ENCODE data around the gene ARRDC5. TPM values are rescaled to one million over a fixed set of nuclear protein-coding genes. Genes with fewer than 3 reads are reported as not detected.
"Not testable (repeated sequence)": the region's sequence is repeated elsewhere in the genome, so short reads cannot be mapped to it uniquely, and the experiment has no call there.

ARRDC5 gene
- total RNA-seq, 2 donors from 2014 or later: 0.39 TPM; not detected in 1

DNA sequence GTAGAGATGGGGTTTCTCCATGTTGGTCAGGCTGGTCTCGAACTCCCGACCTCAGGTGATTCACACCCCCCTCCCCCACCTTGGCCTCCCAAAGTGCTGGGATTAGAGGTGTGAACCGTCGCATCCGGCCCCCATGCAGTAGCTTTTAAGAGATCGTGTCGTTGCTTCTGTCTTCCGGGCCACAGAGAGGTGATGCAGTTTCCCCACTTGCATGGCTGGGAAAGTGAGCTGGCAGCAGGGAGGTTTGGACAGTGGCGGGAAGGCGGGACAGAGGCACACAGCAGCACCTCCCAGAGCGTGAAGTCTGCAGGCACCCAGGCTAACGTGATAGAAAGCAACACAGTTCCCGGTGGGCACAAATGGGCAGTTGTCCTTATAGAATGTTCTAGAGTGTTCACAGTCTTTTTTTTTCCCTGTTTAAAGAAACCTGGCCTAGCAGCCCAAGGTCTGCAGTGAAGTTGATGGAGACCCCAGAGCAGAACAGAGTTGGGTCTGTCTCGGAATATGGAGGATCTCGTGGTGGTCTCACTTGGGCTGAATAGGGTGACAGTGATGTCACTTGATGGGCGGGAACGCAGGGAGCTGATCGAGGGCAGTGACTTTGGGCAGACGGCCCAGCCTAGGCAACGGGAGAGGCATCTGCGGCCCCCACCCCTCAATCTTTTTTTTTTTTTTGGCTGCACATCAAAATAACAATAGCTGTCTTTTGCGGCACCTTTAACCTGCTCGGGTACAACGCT, 11.5 kb upstream of the ARRDC5 start:
- no peak for ATAC-seq
- peaks cover 59 to 73% of the 10 kb centered on the region in 2 donors for H3K36me3 Mint-ChIP-seq
- no peaks in the 10 kb centered on the region for H3K9me3 Mint-ChIP-seq
- DNase-seq (ENCODE audit: low spot score in 2 of 2): no peak
- H3K27ac Mint-ChIP-seq: peak overlapping the region; percentile 82 to 94

DNA sequence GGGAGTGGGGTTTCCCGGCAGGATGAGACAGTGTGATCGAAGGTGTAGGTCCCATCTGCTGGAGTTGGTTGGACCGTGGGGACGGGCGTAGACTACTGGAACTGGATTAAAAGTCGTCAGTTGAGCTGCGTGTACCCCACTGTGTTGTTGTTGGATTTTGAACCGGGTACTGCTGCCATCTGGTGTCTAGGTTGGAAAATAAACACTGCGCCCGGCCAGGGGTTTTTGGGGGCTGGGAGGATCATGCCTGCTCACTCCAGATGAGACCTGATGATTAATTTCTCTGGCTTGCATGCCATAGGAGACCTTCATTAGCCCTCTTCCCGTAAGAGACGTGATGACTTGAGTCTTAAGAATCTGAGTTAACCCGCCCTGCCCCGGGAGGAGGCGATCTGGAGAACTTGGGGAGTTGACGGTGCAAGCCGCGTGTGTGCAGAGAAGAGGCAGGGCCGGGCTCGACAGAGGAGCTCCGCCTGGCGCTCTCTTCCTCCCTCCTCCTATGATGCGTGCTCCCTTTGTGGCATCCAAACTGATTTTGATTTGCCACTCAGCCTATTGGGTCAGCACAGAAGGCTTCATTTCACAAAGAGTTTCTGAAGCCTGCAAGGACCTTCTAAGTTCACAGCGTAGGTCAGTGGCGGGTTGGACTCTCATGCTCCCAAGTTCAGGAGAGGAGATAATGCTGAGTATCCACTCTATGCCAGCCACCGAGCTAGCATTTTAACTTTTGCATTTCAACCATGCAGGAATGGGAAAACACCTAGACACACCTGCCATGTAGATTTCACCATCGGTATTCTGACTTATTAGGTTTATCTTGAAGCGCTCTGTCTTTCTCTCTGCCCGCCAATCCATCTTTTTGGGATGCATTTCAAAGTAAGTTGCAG, 9.3 kb upstream of the ARRDC5 start:
- Mint-ChIP-seq H3K27ac (peak overlapping the region; percentile 81 to 94), H3K9me3 (no peaks in the 10 kb centered on the region), H3K36me3 (peaks cover 59 to 65% of the 10 kb centered on the region in 2 donors)
- peak; percentile 19 to 57 for ATAC-seq
- DNase-seq (ENCODE audit: low spot score in 2 of 2): peak; percentile 70 to 82

DNA sequence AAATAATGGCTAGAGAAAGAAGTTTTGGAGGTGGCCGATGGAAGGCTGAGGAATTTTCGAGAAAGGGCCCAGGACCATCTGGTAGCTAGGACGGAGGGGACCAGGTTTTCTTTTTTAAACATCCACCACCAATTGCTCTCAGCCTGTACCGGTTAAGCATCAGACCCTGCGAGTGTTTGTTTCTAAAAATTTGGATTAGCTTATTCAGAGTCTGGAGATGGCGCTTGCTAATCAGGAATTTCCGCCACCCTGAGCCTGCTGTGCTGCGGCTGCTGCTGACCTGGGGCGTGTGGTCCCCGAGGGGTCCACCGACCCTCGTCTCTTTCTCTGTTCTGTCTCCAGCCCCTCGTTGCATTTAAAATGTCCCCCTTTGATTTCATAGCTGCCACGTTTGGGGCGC, 8.6 kb upstream of the ARRDC5 start:
- Mint-ChIP-seq H3K36me3 (peaks cover 53 to 58% of the 10 kb centered on the region in 2 donors), H3K27ac (peak overlapping the region; percentile 81 to 94), H3K9me3 (no peaks in the 10 kb centered on the region)
- DNase-seq (ENCODE audit: low spot score in 2 of 2) (no peak), ATAC-seq (no peak)

DNA sequence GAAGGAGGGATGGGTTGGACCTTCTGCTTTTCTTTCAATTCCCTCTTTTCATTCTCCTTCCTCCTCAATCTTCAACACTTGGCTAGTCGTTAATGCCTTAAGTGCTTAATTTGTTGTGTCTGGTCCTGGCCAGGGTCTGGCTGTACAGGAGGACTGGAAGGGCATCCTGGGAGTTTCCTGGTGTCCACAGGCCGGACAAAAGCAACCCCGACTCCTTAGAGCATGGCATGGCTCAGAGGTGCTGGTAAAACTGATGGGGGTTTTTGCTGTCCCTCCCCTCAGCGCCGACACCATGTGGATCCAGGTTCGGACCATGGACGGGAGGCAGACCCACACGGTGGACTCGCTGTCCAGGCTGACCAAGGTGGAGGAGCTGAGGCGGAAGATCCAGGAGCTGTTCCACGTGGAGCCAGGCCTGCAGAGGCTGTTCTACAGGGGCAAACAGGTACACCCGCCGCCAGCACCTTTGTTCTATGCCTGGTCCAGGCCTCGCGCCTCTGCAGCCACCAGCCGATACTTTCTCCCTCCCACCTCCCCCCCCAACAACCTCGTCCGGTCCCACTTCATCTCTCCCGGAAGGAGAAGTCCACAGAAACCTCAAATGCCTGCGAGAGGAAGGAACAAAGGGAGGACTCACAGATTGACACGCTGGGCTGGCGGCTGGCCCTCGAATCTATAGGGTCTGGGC, 8.0 kb upstream of the ARRDC5 start:
- Mint-ChIP-seq H3K36me3 (peaks cover 47 to 53% of the 10 kb centered on the region in 2 donors), H3K9me3 (no peaks in the 10 kb centered on the region), H3K27ac (peak overlapping the region; percentile 81 to 94)
- ATAC-seq (no peak), DNase-seq (ENCODE audit: low spot score in 2 of 2) (peak in 1 of 2 donors; percentile 27)

DNA sequence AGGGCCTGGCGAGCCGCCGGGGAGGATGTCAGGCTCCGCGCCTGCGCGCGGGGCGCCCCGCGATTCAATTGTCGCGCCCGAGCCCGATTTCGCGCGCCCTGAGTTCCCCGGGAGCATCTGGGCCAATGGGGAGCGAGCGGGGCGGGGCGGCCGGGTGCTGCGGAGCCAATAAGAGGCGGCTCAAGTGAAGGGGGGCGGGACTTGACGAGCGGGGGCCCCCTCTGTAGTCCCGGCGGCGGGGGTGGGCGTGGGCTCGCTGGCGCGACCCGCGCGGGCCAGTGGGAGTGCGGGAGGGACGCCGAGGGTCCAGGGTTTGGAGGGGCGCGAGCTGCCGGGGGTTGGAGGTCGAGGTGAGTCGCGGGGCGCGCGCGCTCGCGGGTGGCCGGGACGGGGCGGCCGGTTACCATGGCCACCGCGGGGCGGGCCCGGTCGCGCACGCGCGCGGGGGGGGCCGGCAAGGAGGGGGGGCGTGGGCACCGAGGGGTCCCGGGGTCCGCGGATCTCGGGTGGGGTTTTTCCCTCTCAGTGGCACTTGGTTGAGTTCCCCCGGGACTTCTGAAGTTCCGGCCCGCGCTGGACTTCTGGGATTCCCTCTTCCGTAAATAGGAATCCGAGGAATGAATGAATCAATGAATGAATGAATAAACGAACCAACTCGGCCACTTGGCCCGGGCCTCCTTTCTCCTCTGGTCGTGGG, 7.3 kb upstream of the ARRDC5 start:
- H3K36me3 Mint-ChIP-seq: peaks cover 41 to 47% of the 10 kb centered on the region in 2 donors
- H3K9me3 Mint-ChIP-seq: no peaks in the 10 kb centered on the region
- H3K27ac Mint-ChIP-seq: peak overlapping the region; percentile 81 to 85
- ATAC-seq (peak; percentile 79 to 82), DNase-seq (ENCODE audit: low spot score in 2 of 2) (peak; percentile 94 to 95)

DNA sequence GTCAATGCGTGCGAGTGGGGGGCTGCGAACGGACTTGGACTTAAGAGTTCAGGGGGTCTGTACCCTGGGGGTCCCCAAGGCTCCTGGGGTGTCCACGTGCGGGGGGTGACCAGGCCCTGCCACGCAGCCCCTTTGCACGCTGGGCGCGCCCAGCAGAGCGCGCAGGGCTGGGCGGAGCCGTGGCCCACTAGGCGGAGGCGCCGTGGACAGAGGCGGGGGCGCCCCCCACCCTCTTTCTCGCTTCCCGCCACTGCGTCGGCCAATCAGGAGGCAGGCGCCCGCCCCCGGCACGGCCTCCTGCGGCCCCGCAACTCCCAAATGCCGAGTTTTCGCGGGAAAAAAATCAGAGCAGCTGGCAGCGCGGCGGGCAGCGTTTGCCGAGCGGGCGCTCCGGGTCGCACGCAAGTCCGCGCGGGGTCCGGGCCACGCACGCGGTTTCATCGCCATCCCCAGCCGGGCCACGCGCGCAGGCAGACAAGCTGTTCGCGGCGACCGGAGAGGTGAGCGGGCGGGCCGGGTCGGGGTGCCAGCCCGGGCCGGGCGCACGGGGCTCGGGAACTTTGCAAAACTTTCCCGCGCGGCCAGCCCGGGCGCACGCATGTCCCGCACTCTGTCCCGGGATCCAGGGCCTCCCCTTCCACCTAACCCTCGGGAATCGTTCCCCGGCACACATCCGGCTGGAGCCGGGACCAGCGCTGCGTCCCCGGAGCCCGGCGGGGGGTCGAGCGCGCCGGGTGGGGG, 6.6 kb upstream of the ARRDC5 start, which contains the start of gene UHRF1:
UHRF1 (plus strand) TSS at position 346 of the 741 bp plus-strand sequence. CDS start 1,385 bp downstream, outside the sequence.
- peaks cover 34 to 41% of the 10 kb centered on the region in 2 donors for H3K36me3 Mint-ChIP-seq
- no peaks in the 10 kb centered on the region for H3K9me3 Mint-ChIP-seq

DNA sequence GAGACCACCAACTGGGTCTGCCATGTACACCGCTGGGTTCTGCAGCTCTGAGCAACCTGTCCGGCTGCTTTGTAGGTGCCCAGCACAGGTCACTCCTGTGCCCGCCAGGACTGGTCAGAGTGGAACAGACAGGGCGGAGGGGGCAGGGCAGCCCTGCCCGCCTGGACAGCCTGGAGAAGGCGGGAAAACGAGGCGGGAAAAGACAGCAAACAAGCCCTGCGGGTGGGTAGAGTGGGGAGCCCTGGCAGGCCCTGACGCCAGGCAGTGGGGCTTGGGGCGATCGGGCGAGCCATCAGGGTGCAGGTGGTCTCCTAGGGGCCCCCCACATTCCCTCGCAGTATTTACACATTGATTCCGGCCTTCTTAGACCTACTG, 6.1 kb upstream of the ARRDC5 start:
- Mint-ChIP-seq H3K9me3 (no peaks in the 10 kb centered on the region), H3K36me3 (peaks cover 29 to 35% of the 10 kb centered on the region in 2 donors), H3K27ac (no peak overlapping the region)
- DNase-seq (ENCODE audit: low spot score in 2 of 2): no peak
- ATAC-seq: no peak

More for the DNA sequence above, 6.6 kb upstream of the ARRDC5 start, which contains the start of gene UHRF1:
- ATAC-seq (peak; percentile 64 to 69), DNase-seq (ENCODE audit: low spot score in 2 of 2) (peak; percentile 75 to 84)
- peak within 1 kb of the TSS in 1 of 2 donors; percentile 85 for H3K27ac Mint-ChIP-seq

DNA sequence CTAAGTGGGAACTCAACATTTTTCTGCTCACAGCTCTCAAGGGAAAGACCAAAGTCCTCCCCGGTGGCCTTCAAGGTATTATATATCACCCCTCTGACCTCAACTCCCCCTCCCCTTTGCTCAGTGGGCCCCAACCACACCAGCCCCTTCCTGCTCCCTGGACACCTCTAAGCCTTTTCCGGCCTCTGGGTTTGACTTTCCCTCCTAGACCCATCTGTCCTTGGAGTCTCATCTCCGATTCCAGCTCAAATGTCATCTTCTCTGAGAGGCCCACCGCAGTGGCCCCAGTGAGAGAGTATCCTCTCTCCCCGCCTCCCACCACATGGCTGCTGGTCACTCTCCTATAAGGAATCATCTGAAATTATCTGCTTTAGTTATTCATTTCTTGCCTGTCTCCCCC, 5.7 kb upstream of the ARRDC5 start:
- H3K27ac Mint-ChIP-seq: no peak overlapping the region
- DNase-seq (ENCODE audit: low spot score in 2 of 2): no peak
- ATAC-seq: no peak
- no peaks in the 10 kb centered on the region for H3K9me3 Mint-ChIP-seq
- peaks cover 29 to 31% of the 10 kb centered on the region in 2 donors for H3K36me3 Mint-ChIP-seq

DNA sequence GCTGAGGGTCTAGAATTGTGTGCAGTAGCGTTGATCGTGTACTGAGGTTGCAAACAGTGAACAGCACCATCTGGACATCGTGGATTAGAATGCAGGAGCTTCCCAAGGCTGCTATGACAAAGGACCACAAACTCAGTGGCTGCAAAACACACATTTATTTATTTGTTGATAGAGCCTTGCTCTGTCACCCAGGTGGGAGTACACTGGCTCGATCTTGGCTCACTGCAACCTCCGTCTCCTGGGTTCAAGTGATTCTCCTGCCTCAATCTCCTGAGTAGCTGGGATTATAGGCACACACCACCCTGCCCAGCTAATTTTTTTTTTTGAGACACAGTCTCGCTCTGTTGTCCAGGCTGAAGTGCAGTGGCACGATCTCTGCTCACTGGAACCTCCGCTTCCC, 4.3 kb upstream of the ARRDC5 start:
- ATAC-seq (no peak), DNase-seq (ENCODE audit: low spot score in 2 of 2) (no peak)
- H3K27ac Mint-ChIP-seq: no peak overlapping the region
- no peaks in the 10 kb centered on the region for H3K9me3 Mint-ChIP-seq
- peaks cover 16 to 17% of the 10 kb centered on the region in 2 donors for H3K36me3 Mint-ChIP-seq

DNA sequence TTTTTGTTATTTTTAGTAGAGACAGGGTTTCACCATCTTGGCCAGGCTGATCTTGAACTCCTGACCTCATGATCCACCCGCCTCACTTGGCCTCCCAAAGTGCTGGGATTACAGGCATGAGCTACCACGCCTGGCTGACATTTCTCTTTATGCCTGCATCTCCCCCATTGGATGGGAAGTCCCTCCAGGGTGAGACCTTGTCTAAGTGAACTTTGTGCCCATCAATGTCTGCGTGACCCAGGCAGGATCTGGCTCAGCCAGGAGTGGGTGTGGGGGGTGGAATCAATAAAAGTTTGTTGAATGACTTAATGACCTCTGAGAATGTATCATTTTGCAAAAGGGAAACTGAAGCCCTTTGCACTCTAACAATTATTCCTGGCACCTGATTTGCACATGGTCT, 1.8 kb upstream of the ARRDC5 start:
- Mint-ChIP-seq H3K36me3 (no peaks in the 10 kb centered on the region), H3K27ac (no peak overlapping the region), H3K9me3 (no peaks in the 10 kb centered on the region)
- ATAC-seq: no peak
- DNase-seq (ENCODE audit: low spot score in 2 of 2): no peak

DNA sequence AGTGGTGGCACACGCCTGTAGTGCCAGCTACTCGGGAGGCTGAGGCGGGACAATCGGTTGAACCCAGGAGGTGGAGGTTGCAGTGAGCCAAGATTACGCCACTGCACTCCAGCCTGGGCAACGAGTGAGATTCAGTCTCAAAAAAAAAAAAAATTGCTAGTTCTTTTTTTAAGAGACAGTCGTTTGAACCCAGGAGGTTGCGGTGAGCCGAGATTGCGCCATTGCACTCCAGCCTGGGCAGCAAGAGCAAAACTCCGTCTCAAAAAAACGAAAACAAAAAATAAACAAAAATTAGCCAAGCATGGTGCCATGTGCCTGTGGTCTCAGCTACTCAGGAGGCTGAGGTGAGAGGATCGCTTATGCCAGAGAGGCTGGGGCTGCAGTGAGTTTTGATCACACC, 1.8 kb downstream of the ARRDC5 start:
- not testable (repeated sequence) for H3K9me3 Mint-ChIP-seq; H3K36me3 Mint-ChIP-seq; H3K27ac Mint-ChIP-seq; ATAC-seq; DNase-seq (ENCODE audit: low spot score in 2 of 2)

DNA sequence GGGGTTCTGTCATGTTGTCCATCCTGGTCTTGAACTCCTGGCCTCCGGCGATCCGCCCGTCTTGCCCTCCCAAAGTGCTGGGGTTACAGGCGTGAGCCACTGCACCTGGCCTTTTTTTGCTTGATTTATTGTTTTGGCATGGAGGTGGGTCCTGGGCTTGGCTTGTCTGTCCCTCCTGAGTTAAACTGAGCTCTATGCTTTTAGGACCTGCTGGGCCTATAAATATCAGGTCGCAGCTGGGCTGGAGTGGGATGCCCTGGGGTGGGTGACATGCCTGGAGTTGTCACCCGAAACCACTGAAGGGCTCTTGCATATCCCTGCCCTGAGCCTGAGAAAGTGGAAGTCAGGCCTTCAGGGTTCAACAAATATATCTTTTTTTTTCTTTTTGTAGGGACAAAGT, 5.5 kb downstream of the ARRDC5 start:
- no peak for DNase-seq (ENCODE audit: low spot score in 2 of 2)
- H3K9me3 Mint-ChIP-seq: no peaks in the 10 kb centered on the region
- peak overlapping the region in 1 of 2 donors; percentile 53 for H3K27ac Mint-ChIP-seq
- no peaks in the 10 kb centered on the region for H3K36me3 Mint-ChIP-seq
- no peak for ATAC-seq

DNA sequence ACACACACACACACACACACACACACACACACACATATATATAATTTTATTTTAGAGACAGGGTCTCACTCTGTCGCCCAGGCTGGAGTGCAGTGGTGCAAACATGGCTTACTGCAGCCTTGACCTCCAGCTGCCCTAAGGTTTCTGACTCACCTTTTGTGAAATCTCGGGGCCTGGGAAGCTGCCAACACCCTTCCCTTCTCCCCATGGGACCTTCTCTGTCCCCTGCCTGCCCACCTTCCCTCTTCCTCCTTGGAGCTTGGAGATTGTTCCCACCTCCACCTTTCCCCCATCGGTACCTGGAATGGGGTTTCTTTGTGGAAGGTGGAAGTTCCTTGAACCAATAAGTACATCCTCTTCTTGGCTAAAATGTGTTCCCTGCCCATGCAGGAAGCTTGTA, 6.3 kb downstream of the ARRDC5 start:
- DNase-seq (ENCODE audit: low spot score in 2 of 2): no peak
- ATAC-seq: no peak
- Mint-ChIP-seq H3K36me3 (no peaks in the 10 kb centered on the region), H3K27ac (no peak overlapping the region), H3K9me3 (no peaks in the 10 kb centered on the region)

DNA sequence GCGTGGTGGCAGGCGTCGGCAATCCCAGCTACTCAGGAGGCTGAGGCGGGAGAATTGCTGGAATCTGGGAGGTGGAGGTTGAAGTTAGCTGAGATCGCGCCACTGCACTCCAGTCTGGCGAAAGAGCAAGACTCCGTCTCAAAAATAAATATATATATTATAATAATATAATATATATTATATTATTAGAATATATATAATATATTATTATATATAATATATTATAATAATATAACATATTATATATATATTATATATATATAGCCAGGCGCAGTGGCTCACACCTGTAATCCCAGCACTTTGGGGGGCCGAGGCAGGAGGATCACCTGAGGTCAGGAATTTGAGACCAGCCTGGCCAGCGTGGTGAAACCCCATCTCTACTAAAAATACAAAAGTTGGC, 9.7 kb downstream of the ARRDC5 start:
- H3K9me3 Mint-ChIP-seq; H3K36me3 Mint-ChIP-seq; DNase-seq (ENCODE audit: low spot score in 2 of 2); ATAC-seq; H3K27ac Mint-ChIP-seq: not testable (repeated sequence)

DNA sequence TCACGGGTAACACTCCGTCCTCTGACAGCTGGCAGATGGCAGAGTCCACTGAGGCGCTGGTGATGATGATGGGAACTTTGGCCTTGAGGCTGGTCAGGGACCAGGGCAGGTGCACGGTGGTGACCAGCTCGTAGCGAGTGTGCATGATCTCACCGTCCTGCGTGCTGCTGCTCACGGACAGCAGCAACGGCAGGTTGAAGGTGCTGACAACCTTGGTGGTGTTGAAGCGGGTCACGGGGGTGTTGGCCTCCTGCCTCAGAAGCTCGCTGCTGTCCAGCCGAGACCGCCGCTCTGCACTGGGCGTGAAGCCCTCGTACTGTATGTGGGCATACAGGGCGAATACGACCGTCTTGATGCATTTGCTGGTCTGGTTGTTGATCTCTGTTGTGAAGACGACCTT, 11.6 kb downstream of the ARRDC5 start:
- peak overlapping the region in 1 of 2 donors; percentile 26 for H3K27ac Mint-ChIP-seq
- H3K36me3 Mint-ChIP-seq: no peaks in the 10 kb centered on the region
- DNase-seq (ENCODE audit: low spot score in 2 of 2) (no peak), ATAC-seq (no peak)
- H3K9me3 Mint-ChIP-seq: no peaks in the 10 kb centered on the region
